ENCODE data around the gene ADCK2.
"Not testable (repeated sequence)": the region's sequence is repeated elsewhere in the genome, so short reads cannot be mapped to it uniquely, and the experiment has no call there.

The ADCK2 gene

DNA sequence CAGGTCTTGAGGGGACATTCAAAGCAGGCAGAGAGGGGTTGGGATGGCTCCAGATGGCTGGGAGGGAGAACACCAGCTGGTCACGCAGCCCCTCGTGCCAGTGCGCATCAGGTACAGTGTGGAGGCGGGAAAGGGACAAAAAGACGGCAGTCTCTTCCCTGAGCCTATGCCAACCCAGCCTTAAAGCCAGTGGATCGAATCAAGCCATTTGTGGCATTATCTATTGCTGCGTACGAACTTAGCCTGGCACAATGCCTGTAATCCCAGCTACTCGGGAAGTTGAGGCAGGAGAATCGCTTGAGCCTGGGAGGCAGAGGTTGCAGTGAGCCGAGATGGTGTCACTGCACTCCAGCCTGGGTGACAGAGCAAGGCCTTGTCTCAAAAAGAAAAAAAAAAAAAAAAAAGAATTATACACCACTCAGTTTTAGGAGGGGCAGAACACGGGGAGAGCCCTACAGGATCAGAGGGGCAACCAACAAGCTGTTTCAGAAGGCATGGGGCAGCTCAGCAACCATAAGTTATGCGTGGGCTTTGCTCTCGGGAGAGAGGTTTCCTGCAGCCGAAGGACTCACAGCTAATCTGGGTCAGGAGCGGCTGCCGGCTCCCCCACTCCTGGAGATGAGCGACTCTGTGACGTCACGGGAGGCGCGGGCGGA lies 23.4 kb downstream of the ADCK2 start:
- Histone ChIP-seq H3K4me1 (ENCODE audit: control insufficient read depth, insufficient read depth, low read length) (peaks cover 25% of the 10 kb centered on the region), H3K9me3 (ENCODE audit: control insufficient read depth in 2 of 2, low read length in 2 of 2) (no peaks in the 10 kb centered on the region), H3K4me3 (ENCODE audit: low read length in 2 of 2) (peak overlapping the region; percentile 81 to 96), H3K36me3 (ENCODE audit: control insufficient read depth in 2 of 2, insufficient read depth in 2 of 2, low read length in 2 of 2) (peaks cover 0 to 11% of the 10 kb centered on the region in 2 donors), H3K27me3 (ENCODE audit: control insufficient read depth in 1 of 2, insufficient read depth in 2 of 2, low read length in 2 of 2) (no peaks in the 10 kb centered on the region), H3K27ac (ENCODE audit: low read length) (peak overlapping the region; percentile 94), H3K9ac (ENCODE audit: low read length in 2 of 2) (peak overlapping the region; percentile 94)

DNA sequence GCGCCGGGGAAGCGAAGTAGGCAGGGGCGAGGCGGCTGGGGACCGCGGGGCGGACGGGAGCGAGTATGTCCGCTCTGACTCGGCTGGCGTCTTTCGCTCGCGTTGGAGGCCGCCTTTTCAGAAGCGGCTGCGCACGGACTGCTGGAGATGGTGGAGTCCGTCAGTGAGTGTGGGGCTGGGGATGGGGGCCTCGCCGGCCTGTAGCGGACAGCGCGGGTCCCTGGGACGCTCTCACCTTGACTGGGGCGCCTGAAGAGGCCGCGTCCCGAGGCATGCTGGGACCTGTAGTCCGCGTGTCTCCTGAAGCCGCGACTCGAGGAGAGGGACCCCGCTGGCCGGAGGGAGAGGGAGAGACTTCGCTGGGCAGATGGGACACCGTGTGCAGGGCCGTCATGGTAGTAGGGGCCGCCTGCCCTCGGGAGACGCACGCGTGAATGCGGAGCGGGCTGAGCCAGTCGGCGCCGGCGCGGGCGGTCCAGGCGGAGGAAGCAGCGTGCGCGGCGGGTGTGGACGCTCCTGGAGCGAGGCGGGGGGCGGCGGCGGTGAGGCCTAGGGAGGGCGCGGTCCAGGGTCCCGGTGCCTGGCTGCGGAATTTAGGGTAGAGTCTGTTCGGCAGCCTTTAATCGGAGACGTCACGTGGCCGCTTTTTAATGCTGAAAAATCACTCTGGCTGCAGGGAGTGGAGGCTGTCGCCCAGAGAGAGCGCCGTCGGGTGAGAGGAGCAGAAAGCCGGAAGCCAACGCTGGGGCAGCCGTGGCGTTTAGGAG lies 24.1 kb downstream of the ADCK2 start, which contains the start of gene NDUFB2:
Gene NDUFB2 (plus strand): TSS at position 29 of the 767 bp plus-strand sequence. CDS start 37 bp downstream, at position 66.
- H3K27me3 ChIP-seq (ENCODE audit: control insufficient read depth in 1 of 2, insufficient read depth in 2 of 2, low read length in 2 of 2): no peaks in the 10 kb centered on the region
- H3K9ac ChIP-seq (ENCODE audit: low read length in 2 of 2): peak within 1 kb of the TSS; percentile 94
- H3K36me3 ChIP-seq (ENCODE audit: control insufficient read depth in 2 of 2, insufficient read depth in 2 of 2, low read length in 2 of 2): peaks cover 0 to 7% of the 10 kb centered on the region in 2 donors
- no peaks in the 10 kb centered on the region for H3K9me3 ChIP-seq (ENCODE audit: control insufficient read depth in 2 of 2, low read length in 2 of 2)
- peak within 1 kb of the TSS; percentile 81 to 96 for H3K4me3 ChIP-seq (ENCODE audit: low read length in 2 of 2)
- peaks cover 25% of the 10 kb centered on the region for H3K4me1 ChIP-seq (ENCODE audit: control insufficient read depth, insufficient read depth, low read length)
- peak within 1 kb of the TSS; percentile 94 for H3K27ac ChIP-seq (ENCODE audit: low read length)

DNA sequence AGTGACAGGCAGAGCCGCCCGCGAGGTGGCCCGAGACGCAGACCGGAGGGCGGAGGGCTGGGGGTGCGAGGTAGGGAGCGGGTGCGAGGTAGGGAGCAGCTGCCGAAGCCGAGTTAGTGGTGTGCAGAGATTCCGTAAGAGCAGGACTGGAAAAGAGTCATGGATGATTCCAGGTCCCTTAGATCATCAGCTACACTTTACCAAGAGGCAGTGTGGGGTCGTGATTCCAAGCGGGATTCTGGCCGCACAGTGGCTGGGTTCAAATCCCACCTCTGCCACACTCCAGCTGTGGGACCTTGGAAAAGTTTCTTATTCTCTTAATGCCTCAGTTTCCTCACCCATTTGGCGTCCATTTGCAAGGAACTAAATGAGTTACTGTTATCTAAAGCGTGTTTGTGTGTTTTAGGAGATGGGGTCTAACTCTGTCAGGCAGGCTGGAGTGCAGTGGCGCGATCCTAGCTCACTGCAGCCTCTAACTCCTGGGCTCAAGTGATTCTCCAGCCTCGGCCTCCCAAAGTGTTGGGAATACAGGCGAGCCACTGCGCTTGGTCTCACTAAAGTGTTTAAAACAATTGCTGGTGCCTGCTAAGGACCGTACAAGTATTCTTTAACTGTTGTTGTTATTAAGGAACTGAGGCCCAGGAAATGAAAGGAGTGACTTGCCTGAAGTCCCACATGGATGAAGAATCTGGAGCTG lies 24.9 kb downstream of the ADCK2 start:
- H3K36me3 ChIP-seq (ENCODE audit: control insufficient read depth in 2 of 2, insufficient read depth in 2 of 2, low read length in 2 of 2): peaks cover 0 to 5% of the 10 kb centered on the region in 2 donors
- H3K27ac ChIP-seq (ENCODE audit: low read length): peak overlapping the region; percentile 94
- H3K27me3 ChIP-seq (ENCODE audit: control insufficient read depth in 1 of 2, insufficient read depth in 2 of 2, low read length in 2 of 2): no peaks in the 10 kb centered on the region
- no peaks in the 10 kb centered on the region for H3K9me3 ChIP-seq (ENCODE audit: control insufficient read depth in 2 of 2, low read length in 2 of 2)
- H3K4me1 ChIP-seq (ENCODE audit: control insufficient read depth, insufficient read depth, low read length): peaks cover 25% of the 10 kb centered on the region
- peak overlapping the region; percentile 94 for H3K9ac ChIP-seq (ENCODE audit: low read length in 2 of 2)
- peak overlapping the region; percentile 81 to 96 for H3K4me3 ChIP-seq (ENCODE audit: low read length in 2 of 2)

DNA sequence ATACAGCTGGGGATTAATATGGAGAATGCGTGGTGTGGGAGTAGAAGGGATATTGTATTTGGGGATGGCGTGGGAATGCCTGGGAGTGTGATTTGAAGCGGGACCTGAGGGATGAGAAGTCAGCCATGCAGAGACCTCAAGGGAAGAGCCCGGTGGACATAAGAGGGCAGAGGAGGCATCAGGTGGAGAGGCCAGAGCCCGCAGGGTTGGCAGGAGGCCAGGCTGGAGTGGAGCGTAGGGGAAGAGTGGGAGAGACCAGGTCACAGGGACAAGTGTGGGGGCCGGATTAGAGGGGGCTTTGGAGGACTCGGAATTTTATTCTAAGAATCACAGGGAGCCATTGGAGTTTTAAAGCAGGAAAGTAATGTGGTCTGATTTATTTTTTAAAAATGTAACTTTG lies 25.7 kb downstream of the ADCK2 start:
- Histone ChIP-seq H3K9ac (ENCODE audit: low read length in 2 of 2) (no peak overlapping the region), H3K9me3 (ENCODE audit: control insufficient read depth in 2 of 2, low read length in 2 of 2) (no peaks in the 10 kb centered on the region), H3K27me3 (ENCODE audit: control insufficient read depth in 1 of 2, insufficient read depth in 2 of 2, low read length in 2 of 2) (no peaks in the 10 kb centered on the region), H3K4me1 (ENCODE audit: control insufficient read depth, insufficient read depth, low read length) (peaks cover 25% of the 10 kb centered on the region), H3K27ac (ENCODE audit: low read length) (no peak overlapping the region), H3K36me3 (ENCODE audit: control insufficient read depth in 2 of 2, insufficient read depth in 2 of 2, low read length in 2 of 2) (peaks cover 0 to 5% of the 10 kb centered on the region in 2 donors), H3K4me3 (ENCODE audit: low read length in 2 of 2) (peak overlapping the region; percentile 81 to 96)

DNA sequence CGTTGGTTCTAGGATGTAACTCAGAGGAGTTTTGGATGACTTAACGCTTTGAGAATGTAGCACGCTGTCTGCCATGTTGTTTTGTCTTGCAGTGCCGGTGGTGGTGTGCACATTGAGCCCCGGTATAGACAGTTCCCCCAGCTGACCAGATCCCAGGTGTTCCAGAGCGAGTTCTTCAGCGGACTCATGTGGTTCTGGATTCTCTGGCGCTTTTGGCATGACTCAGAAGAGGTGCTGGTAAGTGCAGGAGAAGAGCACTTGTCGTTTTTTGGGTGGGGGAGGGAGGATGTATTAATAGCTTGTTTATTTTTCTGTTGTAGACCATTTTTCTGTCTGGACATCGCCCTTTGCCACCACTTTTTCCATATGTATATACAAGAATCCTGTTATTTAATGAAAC lies 30.0 kb downstream of the ADCK2 start:
- H3K27ac ChIP-seq (ENCODE audit: low read length): no peak overlapping the region
- H3K4me1 ChIP-seq (ENCODE audit: control insufficient read depth, insufficient read depth, low read length): peaks cover 12% of the 10 kb centered on the region
- H3K9me3 ChIP-seq (ENCODE audit: control insufficient read depth in 2 of 2, low read length in 2 of 2): no peaks in the 10 kb centered on the region
- H3K9ac ChIP-seq (ENCODE audit: low read length in 2 of 2): no peak overlapping the region
- peaks cover 7 to 19% of the 10 kb centered on the region in 2 donors for H3K36me3 ChIP-seq (ENCODE audit: control insufficient read depth in 2 of 2, insufficient read depth in 2 of 2, low read length in 2 of 2)
- H3K4me3 ChIP-seq (ENCODE audit: low read length in 2 of 2): no peak overlapping the region
- no peaks in the 10 kb centered on the region for H3K27me3 ChIP-seq (ENCODE audit: control insufficient read depth in 1 of 2, insufficient read depth in 2 of 2, low read length in 2 of 2)

DNA sequence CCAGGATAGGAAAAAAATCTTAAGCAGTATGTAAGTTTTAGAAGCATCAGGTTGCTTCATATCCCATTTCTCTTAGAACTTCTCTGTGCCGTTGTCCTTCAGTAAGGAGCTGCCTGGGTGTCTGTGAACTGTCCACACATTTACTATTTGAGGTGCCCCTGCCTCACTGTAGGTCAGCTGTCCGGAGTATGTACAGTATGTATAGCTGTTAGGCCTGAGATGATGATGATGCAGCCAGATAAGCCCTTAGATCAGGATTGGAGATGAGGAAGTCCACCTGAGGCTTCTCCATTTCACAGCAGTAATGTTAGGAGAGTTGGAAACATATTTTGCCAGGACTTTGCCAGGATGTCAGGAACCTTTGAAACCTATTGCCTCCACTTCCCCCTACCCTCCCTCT lies 31.5 kb downstream of the ADCK2 start:
- H3K9me3 ChIP-seq (ENCODE audit: control insufficient read depth in 2 of 2, low read length in 2 of 2): no peaks in the 10 kb centered on the region
- no peak overlapping the region for H3K4me3 ChIP-seq (ENCODE audit: low read length in 2 of 2)
- peaks cover 7 to 19% of the 10 kb centered on the region in 2 donors for H3K36me3 ChIP-seq (ENCODE audit: control insufficient read depth in 2 of 2, insufficient read depth in 2 of 2, low read length in 2 of 2)

DNA sequence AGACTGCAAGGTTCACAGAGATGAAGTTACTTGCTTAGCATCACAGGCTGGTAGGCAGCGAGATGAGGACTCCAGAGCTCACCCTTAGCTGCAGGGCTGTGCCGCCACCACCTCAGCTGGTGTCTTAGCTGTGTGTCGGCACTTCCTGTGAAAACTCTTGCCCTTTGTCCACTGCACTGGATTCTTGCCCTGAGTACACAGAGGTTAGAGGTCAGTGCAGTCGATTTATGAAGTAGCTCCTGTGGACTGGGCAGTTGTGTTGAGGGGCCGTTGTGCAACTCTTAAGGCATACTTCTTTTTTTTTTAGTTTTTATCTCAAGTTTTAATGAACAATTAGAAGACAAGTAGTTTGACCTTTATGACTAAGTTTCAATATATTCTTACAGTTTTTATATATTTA lies 34.4 kb downstream of the ADCK2 start:
- peaks cover 7 to 19% of the 10 kb centered on the region in 2 donors for H3K36me3 ChIP-seq (ENCODE audit: control insufficient read depth in 2 of 2, insufficient read depth in 2 of 2, low read length in 2 of 2)
- H3K4me3 ChIP-seq (ENCODE audit: low read length in 2 of 2): no peak overlapping the region
- H3K9me3 ChIP-seq (ENCODE audit: control insufficient read depth in 2 of 2, low read length in 2 of 2): no peaks in the 10 kb centered on the region
- H3K27me3 ChIP-seq (ENCODE audit: control insufficient read depth in 1 of 2, insufficient read depth in 2 of 2, low read length in 2 of 2): no peaks in the 10 kb centered on the region
- no peak overlapping the region for H3K9ac ChIP-seq (ENCODE audit: low read length in 2 of 2)
- no peaks in the 10 kb centered on the region for H3K4me1 ChIP-seq (ENCODE audit: control insufficient read depth, insufficient read depth, low read length)
- H3K27ac ChIP-seq (ENCODE audit: low read length): no peak overlapping the region

More for the DNA sequence above, 31.5 kb downstream of the ADCK2 start:
- H3K9ac ChIP-seq (ENCODE audit: low read length in 2 of 2): no peak overlapping the region
- peaks cover 5% of the 10 kb centered on the region for H3K4me1 ChIP-seq (ENCODE audit: control insufficient read depth, insufficient read depth, low read length)
- H3K27ac ChIP-seq (ENCODE audit: low read length): no peak overlapping the region
- H3K27me3 ChIP-seq (ENCODE audit: control insufficient read depth in 1 of 2, insufficient read depth in 2 of 2, low read length in 2 of 2): no peaks in the 10 kb centered on the region

DNA sequence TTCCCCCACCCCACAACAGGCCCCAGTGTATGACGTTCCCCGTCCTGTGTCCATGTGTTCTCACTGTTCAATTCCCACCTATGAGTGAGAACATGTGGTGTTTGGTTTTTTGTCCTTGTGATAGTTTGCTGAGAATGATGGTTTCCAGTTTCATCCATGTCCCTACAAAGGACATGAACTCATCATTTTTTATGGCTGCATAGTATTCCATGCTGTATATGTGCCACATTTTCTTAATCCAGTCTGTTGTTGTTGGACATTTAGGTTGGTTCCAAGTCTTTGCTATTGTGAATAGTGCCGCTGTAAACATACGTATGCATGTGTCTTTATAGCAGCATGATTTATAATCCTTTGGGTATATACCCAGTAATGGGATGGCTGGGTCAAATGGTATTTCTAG lies 36.0 kb downstream of the ADCK2 start:
- H3K9me3 ChIP-seq (ENCODE audit: control insufficient read depth in 2 of 2, low read length in 2 of 2); H3K9ac ChIP-seq (ENCODE audit: low read length in 2 of 2); H3K4me1 ChIP-seq (ENCODE audit: control insufficient read depth, insufficient read depth, low read length); H3K27me3 ChIP-seq (ENCODE audit: control insufficient read depth in 1 of 2, insufficient read depth in 2 of 2, low read length in 2 of 2); H3K27ac ChIP-seq (ENCODE audit: low read length); H3K4me3 ChIP-seq (ENCODE audit: low read length in 2 of 2): not testable (repeated sequence)
- peaks cover 7 to 19% of the 10 kb centered on the region in 2 donors for H3K36me3 ChIP-seq (ENCODE audit: control insufficient read depth in 2 of 2, insufficient read depth in 2 of 2, low read length in 2 of 2)

DNA sequence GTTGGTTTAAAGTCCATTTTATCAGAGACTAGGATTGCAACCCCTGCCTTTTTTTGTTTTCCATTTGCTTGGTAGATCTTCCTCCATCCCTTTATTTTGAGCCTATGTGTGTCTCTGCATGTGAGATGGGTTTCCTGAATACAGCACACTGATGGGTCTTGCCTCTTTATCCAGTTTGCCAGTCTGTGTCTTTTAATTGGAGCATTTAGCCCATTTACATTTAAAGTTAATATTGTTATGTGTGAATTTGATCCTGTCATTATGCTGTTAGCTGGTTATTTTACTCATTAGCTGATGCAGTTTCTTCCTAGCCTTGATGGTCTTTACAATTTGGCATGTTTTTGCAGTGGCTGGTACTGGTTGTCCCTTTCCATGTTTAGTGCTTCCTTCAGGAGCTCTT lies 39.6 kb downstream of the ADCK2 start:
- H3K9ac ChIP-seq (ENCODE audit: low read length in 2 of 2); H3K27me3 ChIP-seq (ENCODE audit: control insufficient read depth in 1 of 2, insufficient read depth in 2 of 2, low read length in 2 of 2); H3K9me3 ChIP-seq (ENCODE audit: control insufficient read depth in 2 of 2, low read length in 2 of 2); H3K4me3 ChIP-seq (ENCODE audit: low read length in 2 of 2); H3K36me3 ChIP-seq (ENCODE audit: control insufficient read depth in 2 of 2, insufficient read depth in 2 of 2, low read length in 2 of 2); H3K4me1 ChIP-seq (ENCODE audit: control insufficient read depth, insufficient read depth, low read length); H3K27ac ChIP-seq (ENCODE audit: low read length): not testable (repeated sequence)

DNA sequence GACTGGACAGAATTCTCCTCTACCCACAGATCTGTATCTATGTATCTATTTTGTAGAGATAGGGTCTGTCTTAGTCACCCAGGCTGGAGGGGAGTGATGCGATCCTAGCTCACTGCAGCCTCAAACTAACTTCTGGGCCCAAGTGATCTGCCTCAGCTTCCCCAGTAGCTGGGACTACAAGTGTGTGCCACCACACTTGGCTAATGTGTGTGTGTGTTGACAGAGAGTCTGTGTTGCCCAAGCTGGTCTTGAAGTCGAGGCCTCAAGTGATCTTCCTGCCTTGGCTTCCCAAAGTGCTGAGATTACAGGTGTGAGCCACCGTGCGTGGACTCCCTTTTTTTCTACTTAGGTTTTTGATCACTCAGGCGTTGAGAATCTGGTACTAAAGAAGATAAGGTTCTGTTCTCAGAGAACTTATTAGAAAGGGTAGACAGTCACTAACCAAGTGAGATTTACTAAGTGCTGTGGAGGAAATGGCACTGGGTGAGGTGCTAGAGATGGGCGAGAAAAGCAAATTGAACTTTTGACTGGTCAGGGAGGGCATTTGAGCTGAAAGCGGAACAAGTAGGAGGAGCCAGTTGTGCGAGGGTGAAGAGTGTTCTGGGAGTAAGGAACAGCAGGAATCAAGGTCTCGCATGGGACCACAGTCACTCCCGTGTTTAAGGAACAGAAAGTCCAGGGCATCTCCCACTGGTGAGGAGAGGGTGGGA lies 41.7 kb downstream of the ADCK2 start:
- H3K9ac ChIP-seq (ENCODE audit: low read length in 2 of 2): no peak overlapping the region
- no peak overlapping the region for H3K4me3 ChIP-seq (ENCODE audit: low read length in 2 of 2)
- no peaks in the 10 kb centered on the region for H3K9me3 ChIP-seq (ENCODE audit: control insufficient read depth in 2 of 2, low read length in 2 of 2)
- H3K4me1 ChIP-seq (ENCODE audit: control insufficient read depth, insufficient read depth, low read length): no peaks in the 10 kb centered on the region
- no peaks in the 10 kb centered on the region for H3K27me3 ChIP-seq (ENCODE audit: control insufficient read depth in 1 of 2, insufficient read depth in 2 of 2, low read length in 2 of 2)
- H3K36me3 ChIP-seq (ENCODE audit: control insufficient read depth in 2 of 2, insufficient read depth in 2 of 2, low read length in 2 of 2): peaks cover 0 to 2% of the 10 kb centered on the region in 2 donors
- H3K27ac ChIP-seq (ENCODE audit: low read length): no peak overlapping the region

Data from stomach smooth muscle (tissue), 2 donors.